PC-9 (cell line): ENCODE results near the gene EMD. TPM values are rescaled to one million over a fixed set of nuclear protein-coding genes. Genes with fewer than 3 reads are reported as not detected.

Experiments used
- BruUV-seq: library from RNA; stranded (reverse); fragments of 400-500 nt; replicated peaks from 2 replicates; lab custom pipeline; 2021; lab: Mats Ljungman, UMichigan
- CTCF ChIA-PET: fragments of 300-600 bp; sonication (Branson Sonifier 250); formaldehyde crosslinking; loops from one replicate; lab custom pipeline; 2022; ENCODE audit warnings: antibody characterized with exemption; lab: Charles Lee
- POLR2A ChIA-PET: fragments of 300-600 bp; sonication (Branson Sonifier 250); formaldehyde crosslinking; loops from one replicate; lab custom pipeline; 2022; ENCODE audit warnings: antibody characterized with exemption; ENCODE audit not compliant: unreplicated experiment; lab: Charles Lee
- DNase-seq, 2 experiments: peaks; one replicate each; pipeline versions ENCODE4 v3.0.0 to v3.0.0-alpha.2; 2015 to 2022; ENCODE audit warnings: mixed read lengths in 1 of 2
- H2AFZ ChIP-seq: fragments of 200-600 bp; sonication (generic); 2 replicates; pipeline ENCODE4 v1.8.1; 2017; ENCODE audit warnings: antibody characterized with exemption
- H3F3A ChIP-seq: fragments of 200-600 bp; sonication (generic); 2 replicates; pipeline ENCODE4 v1.8.1; 2017; ENCODE audit warnings: antibody characterized with exemption, mild to moderate bottlenecking, low read depth; ENCODE audit not compliant: insufficient read depth
- H3K27ac ChIP-seq: fragments of 200-600 bp; sonication (generic); 2 replicates; pipeline ENCODE4 v1.6.1; 2016; ENCODE audit warnings: mixed run types
- H3K27me3 ChIP-seq: fragments of 200-600 bp; sonication (generic); 2 replicates; pipeline ENCODE4 v1.6.1; 2016; ENCODE audit warnings: low read depth, mixed run types; ENCODE audit not compliant: insufficient read depth
- H3K36me3 ChIP-seq: fragments of 200-600 bp; sonication (generic); 2 replicates; pipeline ENCODE4 v1.6.1; 2016; ENCODE audit warnings: low read depth, mixed run types
- H3K4me1 ChIP-seq: fragments of 200-600 bp; sonication (generic); replicated peaks from 2 replicates; pipeline ENCODE4 v1.6.1; 2016; ENCODE audit warnings: mixed run types; ENCODE audit not compliant: insufficient read depth
- H3K4me2 ChIP-seq: fragments of 200-600 bp; sonication (generic); 2 replicates; pipeline ENCODE4 v1.6.1; 2017; ENCODE audit warnings: mixed run types
- H3K4me3 ChIP-seq: fragments of 200-600 bp; sonication (generic); 2 replicates; pipeline ENCODE4 v1.6.1; 2016; ENCODE audit warnings: mixed run types
- H3K79me2 ChIP-seq: fragments of 200-600 bp; sonication (generic); 2 replicates; pipeline ENCODE4 v1.6.1; 2017; ENCODE audit warnings: low read depth, mixed run types
- H3K9me2 ChIP-seq: fragments of 200-600 bp; sonication (generic); 2 replicates; pipeline ENCODE4 v1.8.1; 2017; ENCODE audit warnings: mild to moderate bottlenecking; ENCODE audit not compliant: insufficient read depth
- H3K9me3 ChIP-seq: fragments of 200-600 bp; sonication (generic); 2 replicates; pipeline ENCODE4 v1.8.1; 2016; ENCODE audit warnings: low read depth; ENCODE audit not compliant: insufficient read depth
- H4K20me1 ChIP-seq: fragments of 200-600 bp; sonication (generic); 2 replicates; pipeline ENCODE4 v1.8.1; 2017; ENCODE audit not compliant: insufficient read depth
- EZH2 ChIP-seq: fragments of 200-600 bp; sonication (generic); IDR thresholded peaks from 2 replicates; pipeline ENCODE4 v1.8.0; 2017; ENCODE audit warnings: antibody characterized with exemption, low read depth
- intact Hi-C: fragments of 100-400 bp; cut with micrococcal nuclease; formaldehyde crosslinking; loops from one replicate; pipeline ENCODE4 v1.10.0; 2022; ENCODE audit not compliant: unreplicated experiment
- total RNA-seq: library from RNA; stranded (reverse); gene quantifications from 2 replicates; pipeline ENCODE4 v1.2.3, GENCODE V29; 2021
- TF ChIP-seq, protein P1 (sequence below): fragments of 200-600 bp; sonication (generic); conservative IDR thresholded peaks from 2 replicates; pipeline ENCODE4 v1.6.1; 2017; ENCODE audit warnings: mixed run types, antibody characterized with exemption, mild to moderate bottlenecking, moderate library complexity

Gene EMD
- total RNA-seq, 1 experiment from 2014 or later, result 164 TPM

DNA sequence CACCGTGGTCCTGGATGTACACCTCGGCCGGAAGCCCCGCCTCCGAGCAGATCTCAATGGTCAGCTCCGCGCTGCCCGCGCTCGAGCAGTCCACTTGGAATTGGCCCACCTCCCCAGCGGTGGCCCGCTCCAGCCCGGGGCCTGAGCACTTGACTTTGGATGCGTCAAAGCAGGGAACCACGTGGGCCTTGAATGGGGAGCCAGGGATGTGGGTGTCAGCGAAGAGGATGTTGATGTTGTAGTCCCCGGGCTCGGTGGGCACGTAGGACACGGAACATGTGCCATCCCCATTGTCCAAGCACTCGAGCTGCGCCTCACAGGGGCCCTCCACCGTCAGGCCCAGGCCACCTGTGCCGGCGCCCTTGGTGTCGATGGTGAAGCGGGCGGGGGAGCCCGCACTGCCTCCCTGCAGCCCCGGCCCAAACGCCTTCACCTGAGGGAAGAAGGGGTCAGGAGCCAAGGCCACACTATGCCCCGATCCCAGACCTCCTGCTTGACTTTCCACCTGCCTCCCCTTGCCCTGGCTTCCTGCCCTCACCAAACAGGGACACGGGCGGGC is 18.9 kb upstream of the EMD start:
- no TSS peak for BruUV-seq
- no peak for DNase-seq
- no peaks in the 10 kb centered on the region for H3K79me2 ChIP-seq
- no peaks in the 10 kb centered on the region for H3K27me3 ChIP-seq
- H3K9me3 ChIP-seq, result no peaks in the 10 kb centered on the region
- no peaks in the 10 kb centered on the region for H3K9me2 ChIP-seq
- H2AFZ ChIP-seq, result no peak overlapping the region
- H3K4me1 ChIP-seq, result no peaks in the 10 kb centered on the region
- CTCF ChIA-PET, result no interaction called here
- H3K36me3 ChIP-seq, result no peaks in the 10 kb centered on the region
- POLR2A ChIA-PET, result no interaction called here
- H3K4me3 ChIP-seq, result no peak overlapping the region
- intact Hi-C loops, result no loop called here
- no peak for TF ChIP-seq EZH2
- TF ChIP-seq, protein P1, sequence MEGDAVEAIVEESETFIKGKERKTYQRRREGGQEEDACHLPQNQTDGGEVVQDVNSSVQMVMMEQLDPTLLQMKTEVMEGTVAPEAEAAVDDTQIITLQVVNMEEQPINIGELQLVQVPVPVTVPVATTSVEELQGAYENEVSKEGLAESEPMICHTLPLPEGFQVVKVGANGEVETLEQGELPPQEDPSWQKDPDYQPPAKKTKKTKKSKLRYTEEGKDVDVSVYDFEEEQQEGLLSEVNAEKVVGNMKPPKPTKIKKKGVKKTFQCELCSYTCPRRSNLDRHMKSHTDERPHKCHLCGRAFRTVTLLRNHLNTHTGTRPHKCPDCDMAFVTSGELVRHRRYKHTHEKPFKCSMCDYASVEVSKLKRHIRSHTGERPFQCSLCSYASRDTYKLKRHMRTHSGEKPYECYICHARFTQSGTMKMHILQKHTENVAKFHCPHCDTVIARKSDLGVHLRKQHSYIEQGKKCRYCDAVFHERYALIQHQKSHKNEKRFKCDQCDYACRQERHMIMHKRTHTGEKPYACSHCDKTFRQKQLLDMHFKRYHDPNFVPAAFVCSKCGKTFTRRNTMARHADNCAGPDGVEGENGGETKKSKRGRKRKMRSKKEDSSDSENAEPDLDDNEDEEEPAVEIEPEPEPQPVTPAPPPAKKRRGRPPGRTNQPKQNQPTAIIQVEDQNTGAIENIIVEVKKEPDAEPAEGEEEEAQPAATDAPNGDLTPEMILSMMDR, result no peak
- H4K20me1 ChIP-seq, result 0 out of 2 replicates have a peak, but pooled peaks cover 8% of the 10 kb centered on the region
- no peak overlapping the region for H3K27ac ChIP-seq
- no peaks in the 10 kb centered on the region; the same call in 1 of the 2 replicates for H3F3A ChIP-seq
- H3K4me2 ChIP-seq, result no peak overlapping the region

DNA sequence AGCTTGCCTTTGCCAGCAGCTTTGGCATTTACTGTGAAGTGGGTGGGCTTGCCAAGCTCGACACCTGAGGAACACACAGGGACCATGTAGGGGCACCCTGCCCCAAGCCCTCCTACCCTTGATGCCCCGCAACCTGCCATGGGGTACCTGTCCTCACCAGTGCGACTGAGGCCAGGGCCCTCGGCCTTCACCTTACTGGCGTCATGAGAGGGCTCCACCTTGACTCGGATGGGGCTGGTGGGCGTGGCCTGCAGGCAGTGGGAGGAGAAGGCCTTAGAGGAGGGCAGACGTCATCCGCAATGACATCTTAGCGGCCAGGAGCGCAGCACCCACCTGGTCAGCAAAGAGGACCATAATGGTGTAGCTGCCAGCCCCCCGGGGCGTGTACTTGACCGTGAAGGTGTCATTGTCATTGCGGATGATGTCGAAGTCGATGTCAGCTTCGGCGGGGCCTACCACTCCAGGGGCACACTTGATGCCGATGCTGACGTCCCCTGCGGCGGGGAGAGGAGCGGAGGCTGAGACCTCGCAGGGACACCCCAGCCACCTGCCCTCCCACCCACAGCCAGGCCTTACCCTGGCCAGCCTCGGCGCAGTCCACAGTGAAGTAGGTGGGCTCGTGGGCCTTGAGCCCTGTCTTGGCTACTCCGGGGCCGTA is 16.9 kb upstream of the EMD start:
- ChIA-PET POLR2A (no interaction called here), CTCF (no interaction called here)
- no peaks in the 10 kb centered on the region for H3K27me3 ChIP-seq
- no peaks in the 10 kb centered on the region for H4K20me1 ChIP-seq
- no peaks in the 10 kb centered on the region for H3K9me2 ChIP-seq
- no peak for DNase-seq
- no TSS peak for BruUV-seq
- H3K9me3 ChIP-seq, result no peaks in the 10 kb centered on the region
- peaks cover 7% of the 10 kb centered on the region for H3K79me2 ChIP-seq
- H3K4me1 ChIP-seq, result no peaks in the 10 kb centered on the region
- no peaks in the 10 kb centered on the region; the same call in 1 of the 2 replicates for H3F3A ChIP-seq
- no peak overlapping the region for H3K4me3 ChIP-seq
- no peak overlapping the region for H3K27ac ChIP-seq
- no peak overlapping the region for H3K4me2 ChIP-seq
- TF ChIP-seq, protein P1, result no peak
- TF ChIP-seq EZH2, result no peak
- H2AFZ ChIP-seq, result no peak overlapping the region
- intact Hi-C loops, result no loop called here
- no peaks in the 10 kb centered on the region for H3K36me3 ChIP-seq

DNA sequence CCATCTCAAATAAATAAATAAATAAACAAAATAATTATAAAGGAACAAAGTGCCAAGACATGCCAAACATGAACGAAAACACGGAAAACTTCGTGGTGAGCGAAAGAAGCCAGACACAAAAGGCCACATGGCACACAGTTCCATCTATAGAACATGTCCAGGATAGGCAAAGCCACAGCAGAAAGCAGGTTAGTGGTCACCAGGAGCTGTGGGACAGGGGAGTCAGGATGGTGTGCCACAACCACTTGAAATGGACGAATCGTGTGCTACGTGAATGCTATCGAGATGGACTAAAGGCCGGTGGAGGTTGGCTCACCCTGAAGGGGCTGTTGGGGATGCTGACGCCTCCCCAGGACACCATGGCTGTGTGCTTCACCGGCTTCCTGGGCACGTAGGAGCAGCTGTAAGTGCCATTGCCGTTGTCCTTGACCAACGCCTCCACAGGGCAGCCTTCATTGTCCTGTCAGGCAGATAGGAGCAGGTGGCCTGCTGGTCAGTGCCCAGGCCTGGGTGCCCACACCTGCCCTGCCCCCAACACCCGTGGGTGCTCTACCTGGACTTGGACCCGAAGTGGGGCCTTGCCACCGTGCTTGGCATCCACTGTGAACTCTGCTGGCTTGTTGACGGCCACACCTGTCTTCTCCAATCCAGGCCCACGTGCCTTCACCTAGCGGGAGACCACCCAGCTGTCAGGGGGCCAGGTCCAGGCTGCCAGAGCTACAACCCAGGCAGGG is 15.2 kb upstream of the EMD start:
- ChIA-PET CTCF (interaction anchor here (0.7 kb wide), 1 partner anchor 10 kb away, joined by 3 read pairs; no protein-coding TSS in a partner anchor), POLR2A (interaction anchor here (0.7 to 0.9 kb wide), 2 partner anchors 18 to 178 kb away, joined by 3 read pairs; no protein-coding TSS in a partner anchor)
- no peak for TF ChIP-seq EZH2
- TF ChIP-seq, protein P1, result no peak
- no peak for DNase-seq
- Histone ChIP-seq H3K79me2 (peaks cover 22% of the 10 kb centered on the region), H3F3A (no peaks in the 10 kb centered on the region; the same call in 1 of the 2 replicates), H3K4me1 (no peaks in the 10 kb centered on the region), H3K36me3 (no peaks in the 10 kb centered on the region), H3K27me3 (no peaks in the 10 kb centered on the region), H3K9me2 (no peaks in the 10 kb centered on the region), H4K20me1 (no peaks in the 10 kb centered on the region), H3K9me3 (no peaks in the 10 kb centered on the region), H3K4me3 (no peak overlapping the region), H3K4me2 (no peak overlapping the region), H2AFZ (no peak overlapping the region), H3K27ac (no peak overlapping the region)
- intact Hi-C loops, result no loop called here
- BruUV-seq, result no TSS peak
